Thyroid gland (tissue), 4 donors: ENCODE data around the gene TXNRD3.

Experiments used
- POLR2A ChIP-seq, 2 donors: fragments of 450-650 bp; IDR thresholded peaks; one replicate each; pipeline ENCODE4 v1.6.1; 2017; ENCODE audit warnings: antibody characterized with exemption in 2 of 2, mild to moderate bottlenecking in 2 of 2, moderate library complexity in 1 of 2
- TF ChIP-seq, protein P1 (sequence below), 6 experiments: fragments of 200-600 bp in 3 of 6; fragments of 450-650 bp in 3 of 6; sonication (generic) in 3 of 6; IDR thresholded peaks; one replicate each; pipeline ENCODE4 v1.5.1; 2016 to 2019; ENCODE audit warnings: antibody characterized with exemption in 6 of 6, mild to moderate bottlenecking in 2 of 6, inconsistent platforms in 1 of 6, moderate library complexity in 1 of 6

DNA sequence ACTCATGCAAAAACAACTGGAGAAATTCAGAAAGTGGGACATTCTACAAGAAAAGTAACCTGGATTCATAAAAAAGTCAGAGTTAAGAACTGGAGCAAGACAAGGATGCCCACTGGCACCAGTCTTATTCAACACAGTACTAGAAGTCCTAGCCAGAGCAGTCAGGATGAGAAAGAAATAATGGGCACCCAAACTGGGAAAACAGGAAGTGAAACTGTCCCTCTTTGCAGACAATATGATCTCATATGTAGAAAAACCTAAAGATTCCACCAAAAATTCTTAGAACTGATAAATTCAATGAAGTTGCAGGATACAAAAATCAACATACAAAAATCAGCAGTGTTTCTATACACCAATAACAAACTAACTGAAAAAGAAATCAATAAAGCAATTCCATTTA lies 37.4 kb downstream of the TXNRD3 start:
- no peak for TF ChIP-seq POLR2A (IDR thresholded peaks at IDR 0.05)
- TF ChIP-seq, protein P1, sequence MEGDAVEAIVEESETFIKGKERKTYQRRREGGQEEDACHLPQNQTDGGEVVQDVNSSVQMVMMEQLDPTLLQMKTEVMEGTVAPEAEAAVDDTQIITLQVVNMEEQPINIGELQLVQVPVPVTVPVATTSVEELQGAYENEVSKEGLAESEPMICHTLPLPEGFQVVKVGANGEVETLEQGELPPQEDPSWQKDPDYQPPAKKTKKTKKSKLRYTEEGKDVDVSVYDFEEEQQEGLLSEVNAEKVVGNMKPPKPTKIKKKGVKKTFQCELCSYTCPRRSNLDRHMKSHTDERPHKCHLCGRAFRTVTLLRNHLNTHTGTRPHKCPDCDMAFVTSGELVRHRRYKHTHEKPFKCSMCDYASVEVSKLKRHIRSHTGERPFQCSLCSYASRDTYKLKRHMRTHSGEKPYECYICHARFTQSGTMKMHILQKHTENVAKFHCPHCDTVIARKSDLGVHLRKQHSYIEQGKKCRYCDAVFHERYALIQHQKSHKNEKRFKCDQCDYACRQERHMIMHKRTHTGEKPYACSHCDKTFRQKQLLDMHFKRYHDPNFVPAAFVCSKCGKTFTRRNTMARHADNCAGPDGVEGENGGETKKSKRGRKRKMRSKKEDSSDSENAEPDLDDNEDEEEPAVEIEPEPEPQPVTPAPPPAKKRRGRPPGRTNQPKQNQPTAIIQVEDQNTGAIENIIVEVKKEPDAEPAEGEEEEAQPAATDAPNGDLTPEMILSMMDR (IDR thresholded peaks at IDR 0.05): no peak
